ENCODE results near the gene SMIM10. TPM values are rescaled to one million over a fixed set of nuclear protein-coding genes. Genes with fewer than 3 reads are reported as not detected.
"Not testable (repeated sequence)": the region's sequence is repeated elsewhere in the genome, so short reads cannot be mapped to it uniquely, and the experiment has no call there.

SMIM10 gene
- total RNA-seq (2014; rRNA removed; shearing (Covaris generic); ENCODE audit: low replicate concordance) = 12.0 and 44.9 TPM in 2 replicates

- Histone ChIP-seq H3K36me3 (no peaks in the 10 kb centered on the region; the same call in 1 of the 2 replicates), H3K4me3 (peak within 1 kb of the TSS; percentile 55), H3K27me3 (no peaks in the 10 kb centered on the region), H3K9me3 (no peaks in the 10 kb centered on the region)
- peak; percentile 88 for DNase-seq
Observed at GRCh38 chrX:134990801-134991481, at the start of gene SMIM10. SMIM10 (plus strand) TSS chrX:134990991; CDS start chrX:134991096, 105 bp downstream.

- not testable (repeated sequence) for DNase-seq, H3K9me3 ChIP-seq, H3K4me3 ChIP-seq, H3K27me3 ChIP-seq, H3K36me3 ChIP-seq
Observed at GRCh38 chrX:134946364-134946763, 44.4 kb upstream of the SMIM10 start.

- H3K4me3 ChIP-seq = no peak overlapping the region
- no peaks in the 10 kb centered on the region for H3K27me3 ChIP-seq
- H3K9me3 ChIP-seq = no peaks in the 10 kb centered on the region
- no peak for DNase-seq
- no peaks in the 10 kb centered on the region for H3K36me3 ChIP-seq
Observed at GRCh38 chrX:134948333-134949241, 42.2 kb upstream of the SMIM10 start.

- H3K36me3 ChIP-seq = no peaks in the 10 kb centered on the region
- no peaks in the 10 kb centered on the region for H3K9me3 ChIP-seq
- H3K4me3 ChIP-seq = no peak overlapping the region
- no peak for DNase-seq
- no peaks in the 10 kb centered on the region for H3K27me3 ChIP-seq
Observed at GRCh38 chrX:134949271-134949670, 41.5 kb upstream of the SMIM10 start.

- Histone ChIP-seq H3K36me3 (no peaks in the 10 kb centered on the region), H3K4me3 (no peak overlapping the region), H3K9me3 (no peaks in the 10 kb centered on the region), H3K27me3 (no peaks in the 10 kb centered on the region)
- no peak for DNase-seq
Observed at GRCh38 chrX:134957836-134958235, 33.0 kb upstream of the SMIM10 start.

GRCh38 chrX:134960366-134960765, 30.4 kb upstream of the SMIM10 start:
- DNase-seq, H3K4me3 ChIP-seq, H3K9me3 ChIP-seq, H3K36me3 ChIP-seq, H3K27me3 ChIP-seq: not testable (repeated sequence)

- Histone ChIP-seq H3K4me3 (no peak overlapping the region), H3K27me3 (no peaks in the 10 kb centered on the region), H3K36me3 (no peaks in the 10 kb centered on the region), H3K9me3 (no peaks in the 10 kb centered on the region)
- DNase-seq = no peak
Observed at GRCh38 chrX:134963041-134963440, 27.8 kb upstream of the SMIM10 start.

GRCh38 chrX:134969726-134970125, 21.1 kb upstream of the SMIM10 start:
- DNase-seq = no peak
- Histone ChIP-seq H3K36me3 (no peaks in the 10 kb centered on the region), H3K9me3 (no peaks in the 10 kb centered on the region)

GRCh38 chrX:134971926-134972325, 18.9 kb upstream of the SMIM10 start:
- Histone ChIP-seq H3K36me3 (no peaks in the 10 kb centered on the region), H3K27me3 (no peaks in the 10 kb centered on the region), H3K9me3 (no peaks in the 10 kb centered on the region), H3K4me3 (no peak overlapping the region)
- no peak for DNase-seq

More at GRCh38 chrX:134969726-134970125, 21.1 kb upstream of the SMIM10 start:
- Histone ChIP-seq H3K27me3 (no peaks in the 10 kb centered on the region), H3K4me3 (no peak overlapping the region)

- no peak for DNase-seq
- H3K4me3 ChIP-seq = no peak overlapping the region
- no peaks in the 10 kb centered on the region for H3K36me3 ChIP-seq
- no peaks in the 10 kb centered on the region for H3K27me3 ChIP-seq
- H3K9me3 ChIP-seq = no peaks in the 10 kb centered on the region
Observed at GRCh38 chrX:134975516-134975915, 15.3 kb upstream of the SMIM10 start.

- Histone ChIP-seq H3K9me3 (no peaks in the 10 kb centered on the region), H3K4me3 (no peak overlapping the region), H3K27me3 (no peaks in the 10 kb centered on the region), H3K36me3 (no peaks in the 10 kb centered on the region)
- no peak for DNase-seq
Observed at GRCh38 chrX:134981910-134982309, 8.9 kb upstream of the SMIM10 start.

- no peaks in the 10 kb centered on the region for H3K36me3 ChIP-seq
- no peaks in the 10 kb centered on the region for H3K9me3 ChIP-seq
- no peaks in the 10 kb centered on the region for H3K27me3 ChIP-seq
- H3K4me3 ChIP-seq = no peak overlapping the region
- no peak for DNase-seq
Observed at GRCh38 chrX:134982748-134983147, 8.0 kb upstream of the SMIM10 start.

GRCh38 chrX:134985479-134985878, 5.3 kb upstream of the SMIM10 start:
- no peaks in the 10 kb centered on the region for H3K36me3 ChIP-seq
- no peaks in the 10 kb centered on the region for H3K9me3 ChIP-seq
- DNase-seq = no peak
- H3K27me3 ChIP-seq = no peaks in the 10 kb centered on the region
- H3K4me3 ChIP-seq = no peak overlapping the region

- DNase-seq = no peak
- peak overlapping the region; percentile 55 for H3K4me3 ChIP-seq
Observed at GRCh38 chrX:134990475-134990800, 353 bp upstream of the SMIM10 start.

GRCh38 chrX:134997646-134998045, 6.9 kb downstream of the SMIM10 start:
- no peaks in the 10 kb centered on the region for H3K9me3 ChIP-seq
- H3K36me3 ChIP-seq = no peaks in the 10 kb centered on the region; the same call in 1 of the 2 replicates
- H3K4me3 ChIP-seq = no peak overlapping the region
- DNase-seq = no peak
- no peaks in the 10 kb centered on the region for H3K27me3 ChIP-seq

More at GRCh38 chrX:134990475-134990800, 353 bp upstream of the SMIM10 start:
- H3K27me3 ChIP-seq = no peaks in the 10 kb centered on the region
- no peaks in the 10 kb centered on the region for H3K36me3 ChIP-seq
- H3K9me3 ChIP-seq = no peaks in the 10 kb centered on the region

- Histone ChIP-seq H3K4me3 (no peak overlapping the region), H3K9me3 (no peaks in the 10 kb centered on the region), H3K27me3 (no peaks in the 10 kb centered on the region), H3K36me3 (no peaks in the 10 kb centered on the region; the same call in 1 of the 2 replicates)
- no peak for DNase-seq
Observed at GRCh38 chrX:134998246-134998645, 7.5 kb downstream of the SMIM10 start.

GRCh38 chrX:134999469-134999868, 8.7 kb downstream of the SMIM10 start:
- Histone ChIP-seq H3K27me3 (no peaks in the 10 kb centered on the region), H3K36me3 (no peaks in the 10 kb centered on the region; the same call in 1 of the 2 replicates), H3K9me3 (no peaks in the 10 kb centered on the region), H3K4me3 (no peak overlapping the region)
- no peak for DNase-seq
